ENCODE results near the gene PPARG. TPM values are rescaled to one million over a fixed set of nuclear protein-coding genes. Genes with fewer than 3 reads are reported as not detected.

PPARG gene
- total RNA-seq, 1 experiment from 2014 or later, result 7.1 TPM

DNA sequence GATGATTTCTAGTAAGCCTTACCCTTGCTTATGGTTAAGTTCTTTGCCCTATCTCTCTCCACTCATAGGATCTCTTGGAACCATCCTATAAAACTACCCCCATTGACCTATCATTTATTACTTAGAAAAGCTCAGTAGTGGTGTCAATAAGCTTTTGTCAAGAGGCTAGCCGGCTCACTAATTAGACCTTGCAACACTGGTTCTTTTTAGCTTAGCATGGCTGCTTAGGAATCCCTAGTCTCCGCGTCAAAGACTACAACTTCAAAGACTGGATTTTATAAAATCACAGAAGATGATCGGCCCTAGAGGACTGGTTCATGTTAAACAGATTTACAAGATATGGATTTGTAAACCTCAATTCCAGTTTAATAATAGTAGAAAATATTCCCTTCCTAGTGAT, 7.6 kb downstream of the PPARG start:
- intact Hi-C loops (cut with micrococcal nuclease), result no loop called here
- CTCF ChIA-PET, result no interaction called here
- POLR2A ChIA-PET, result no interaction called here
- no TSS peak for BruUV-seq (replicated peaks)
- TF ChIP-seq, protein P1, sequence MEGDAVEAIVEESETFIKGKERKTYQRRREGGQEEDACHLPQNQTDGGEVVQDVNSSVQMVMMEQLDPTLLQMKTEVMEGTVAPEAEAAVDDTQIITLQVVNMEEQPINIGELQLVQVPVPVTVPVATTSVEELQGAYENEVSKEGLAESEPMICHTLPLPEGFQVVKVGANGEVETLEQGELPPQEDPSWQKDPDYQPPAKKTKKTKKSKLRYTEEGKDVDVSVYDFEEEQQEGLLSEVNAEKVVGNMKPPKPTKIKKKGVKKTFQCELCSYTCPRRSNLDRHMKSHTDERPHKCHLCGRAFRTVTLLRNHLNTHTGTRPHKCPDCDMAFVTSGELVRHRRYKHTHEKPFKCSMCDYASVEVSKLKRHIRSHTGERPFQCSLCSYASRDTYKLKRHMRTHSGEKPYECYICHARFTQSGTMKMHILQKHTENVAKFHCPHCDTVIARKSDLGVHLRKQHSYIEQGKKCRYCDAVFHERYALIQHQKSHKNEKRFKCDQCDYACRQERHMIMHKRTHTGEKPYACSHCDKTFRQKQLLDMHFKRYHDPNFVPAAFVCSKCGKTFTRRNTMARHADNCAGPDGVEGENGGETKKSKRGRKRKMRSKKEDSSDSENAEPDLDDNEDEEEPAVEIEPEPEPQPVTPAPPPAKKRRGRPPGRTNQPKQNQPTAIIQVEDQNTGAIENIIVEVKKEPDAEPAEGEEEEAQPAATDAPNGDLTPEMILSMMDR (IDR thresholded peaks at IDR 0.05; ENCODE audit: unreplicated experiment), result no peak
- Mint-ChIP-seq H3K27me3 (ENCODE audit: insufficient read depth, unreplicated experiment) (no peaks in the 10 kb centered on the region), H3K9me3 (ENCODE audit: unreplicated experiment) (no peaks in the 10 kb centered on the region), H3K27ac (ENCODE audit: low read depth, unreplicated experiment) (no peak overlapping the region), H3K4me3 (ENCODE audit: unreplicated experiment) (no peak overlapping the region), H3K36me3 (ENCODE audit: insufficient read depth, unreplicated experiment) (no peaks in the 10 kb centered on the region), H3K4me1 (ENCODE audit: insufficient read depth, unreplicated experiment) (no peaks in the 10 kb centered on the region)
- DNase-seq (ENCODE audit: unreplicated experiment), result no peak

DNA sequence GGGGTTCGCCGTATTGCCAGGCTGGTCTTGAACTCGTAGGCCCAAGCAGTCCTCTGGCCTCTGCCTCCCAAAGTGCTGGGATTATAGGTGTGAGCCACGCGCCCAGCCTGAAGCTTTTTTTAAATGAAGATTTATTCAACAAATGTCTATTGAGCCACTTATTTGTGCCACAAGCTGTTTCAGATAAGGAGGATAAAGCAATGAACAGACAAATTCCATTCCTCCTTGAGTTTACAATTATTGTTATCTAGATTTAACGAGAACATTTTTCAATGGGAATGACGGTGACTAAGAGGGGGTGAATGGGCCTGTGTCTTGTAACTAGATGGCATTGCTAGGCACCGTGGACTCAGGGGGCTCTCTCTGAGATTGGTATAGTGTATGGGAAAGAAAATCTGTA, 10.2 kb downstream of the PPARG start:
- Mint-ChIP-seq H3K27ac (ENCODE audit: low read depth, unreplicated experiment) (no peak overlapping the region), H3K9me3 (ENCODE audit: unreplicated experiment) (no peaks in the 10 kb centered on the region), H3K36me3 (ENCODE audit: insufficient read depth, unreplicated experiment) (no peaks in the 10 kb centered on the region), H3K27me3 (ENCODE audit: insufficient read depth, unreplicated experiment) (no peaks in the 10 kb centered on the region), H3K4me3 (ENCODE audit: unreplicated experiment) (no peak overlapping the region), H3K4me1 (ENCODE audit: insufficient read depth, unreplicated experiment) (no peaks in the 10 kb centered on the region)
- no peak for DNase-seq (ENCODE audit: unreplicated experiment)
- no TSS peak for BruUV-seq (replicated peaks)
- intact Hi-C loops (cut with micrococcal nuclease), result no loop called here
- CTCF ChIA-PET, result no interaction called here
- POLR2A ChIA-PET, result no interaction called here
- TF ChIP-seq, protein P1 (IDR thresholded peaks at IDR 0.05; ENCODE audit: unreplicated experiment), result no peak

DNA sequence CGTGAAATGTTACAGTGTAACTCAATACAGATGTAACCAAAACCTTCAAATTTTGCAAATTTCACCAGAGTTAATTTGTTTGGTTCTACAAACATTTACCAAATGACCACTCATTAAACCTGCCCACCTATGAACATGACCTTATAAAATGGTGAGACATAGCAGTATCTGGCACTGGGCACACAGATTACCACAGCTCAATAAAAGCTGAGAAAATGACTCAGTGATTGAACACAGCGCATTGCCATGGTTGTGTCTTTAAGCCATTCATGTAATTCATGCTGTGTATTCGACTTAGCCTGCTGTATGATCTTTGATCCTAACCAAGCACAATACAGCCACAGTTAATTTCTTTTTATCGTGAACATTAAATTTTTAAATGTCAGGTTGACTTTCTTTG, 11.3 kb downstream of the PPARG start:
- Mint-ChIP-seq H3K27ac (ENCODE audit: low read depth, unreplicated experiment) (no peak overlapping the region), H3K36me3 (ENCODE audit: insufficient read depth, unreplicated experiment) (no peaks in the 10 kb centered on the region), H3K27me3 (ENCODE audit: insufficient read depth, unreplicated experiment) (no peaks in the 10 kb centered on the region), H3K9me3 (ENCODE audit: unreplicated experiment) (no peaks in the 10 kb centered on the region), H3K4me3 (ENCODE audit: unreplicated experiment) (no peak overlapping the region), H3K4me1 (ENCODE audit: insufficient read depth, unreplicated experiment) (no peaks in the 10 kb centered on the region)
- ChIA-PET CTCF (no interaction called here), POLR2A (interaction anchor here (1.0 kb wide), 1 partner anchor 14 kb away, joined by 3 read pairs; no protein-coding TSS in a partner anchor)
- no TSS peak for BruUV-seq (replicated peaks)
- intact Hi-C loops (cut with micrococcal nuclease), result no loop called here
- TF ChIP-seq, protein P1 (IDR thresholded peaks at IDR 0.05; ENCODE audit: unreplicated experiment), result no peak
- DNase-seq (ENCODE audit: unreplicated experiment), result no peak

DNA sequence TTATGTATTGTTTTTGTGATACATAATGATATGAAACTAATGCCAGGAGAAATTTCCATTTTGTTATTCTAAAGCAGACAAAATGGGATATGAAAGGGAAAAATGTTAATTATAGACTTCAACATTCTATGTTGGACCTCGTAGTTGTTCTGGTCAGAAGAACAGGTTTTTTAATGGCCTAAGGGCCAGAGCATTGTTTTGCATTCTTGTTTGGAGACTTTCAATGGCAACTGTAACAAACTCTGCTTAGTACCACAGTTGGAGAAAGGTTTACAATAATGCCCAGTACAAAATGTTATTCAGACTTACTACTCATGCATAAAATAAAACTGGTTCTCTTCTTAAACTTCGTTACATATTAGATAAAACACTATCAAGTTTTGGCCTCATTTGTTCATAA, 12.2 kb downstream of the PPARG start:
- no peak for DNase-seq (ENCODE audit: unreplicated experiment)
- H3K4me1 Mint-ChIP-seq (ENCODE audit: insufficient read depth, unreplicated experiment), result no peaks in the 10 kb centered on the region
- H3K36me3 Mint-ChIP-seq (ENCODE audit: insufficient read depth, unreplicated experiment), result no peaks in the 10 kb centered on the region
- POLR2A ChIA-PET, result no interaction called here
- TF ChIP-seq, protein P1 (IDR thresholded peaks at IDR 0.05; ENCODE audit: unreplicated experiment), result no peak
- H3K9me3 Mint-ChIP-seq (ENCODE audit: unreplicated experiment), result no peaks in the 10 kb centered on the region
- H3K4me3 Mint-ChIP-seq (ENCODE audit: unreplicated experiment), result no peak overlapping the region
- BruUV-seq (replicated peaks), result no TSS peak
- H3K27me3 Mint-ChIP-seq (ENCODE audit: insufficient read depth, unreplicated experiment), result no peaks in the 10 kb centered on the region
- intact Hi-C loops (cut with micrococcal nuclease), result no loop called here
- H3K27ac Mint-ChIP-seq (ENCODE audit: low read depth, unreplicated experiment), result no peak overlapping the region
- CTCF ChIA-PET, result no interaction called here

Measured in MCF 10A (cell line).